Measurements from ENCODE around the gene SUGT1.
"Not testable (repeated sequence)": the region's sequence is repeated elsewhere in the genome, so short reads cannot be mapped to it uniquely, and the experiment has no call there.

Gene SUGT1

GRCh38 chr13:52720904-52721303, 68.3 kb downstream of the SUGT1 start:
- POLR2A ChIA-PET, CTCF ChIA-PET: not testable (repeated sequence)

GRCh38 chr13:52721356-52721755, 68.7 kb downstream of the SUGT1 start:
- H3K4me3 ChIP-seq (ENCODE audit: low read depth, low read length); POLR2A ChIA-PET; H3K27ac ChIP-seq (ENCODE audit: extremely low read depth, low read depth, low read length); H3K9me3 ChIP-seq (ENCODE audit: control insufficient read depth, insufficient read depth, low read depth, low read length); H3K4me1 ChIP-seq (ENCODE audit: control insufficient read depth, insufficient read depth, low read length); CTCF ChIA-PET; H3K36me3 ChIP-seq (ENCODE audit: control insufficient read depth in 2 of 2, insufficient read depth in 1 of 2, low read length in 2 of 2): not testable (repeated sequence)
- peak; percentile 31; the same call in 1 of the 2 replicates for TF ChIP-seq KLF1 (tag by site-specific recombination; IDR thresholded peaks at IDR 0.05)

More at GRCh38 chr13:52720904-52721303, 68.3 kb downstream of the SUGT1 start:
- not testable (repeated sequence) for H3K36me3 ChIP-seq (ENCODE audit: control insufficient read depth in 2 of 2, insufficient read depth in 1 of 2, low read length in 2 of 2); H3K4me1 ChIP-seq (ENCODE audit: control insufficient read depth, insufficient read depth, low read length); H3K9me3 ChIP-seq (ENCODE audit: control insufficient read depth, insufficient read depth, low read depth, low read length); H3K27ac ChIP-seq (ENCODE audit: extremely low read depth, low read depth, low read length); H3K4me3 ChIP-seq (ENCODE audit: low read depth, low read length)
- TF ChIP-seq PRDM10 (tag by site-specific recombination; IDR thresholded peaks at IDR 0.05): 0 out of 2 replicates have a peak, but pooled peaks have one; percentile 46
- TF ChIP-seq YY1 (tag by site-specific recombination; IDR thresholded peaks at IDR 0.05): 0 out of 2 replicates have a peak, but pooled peaks have one; percentile 20
- peak; percentile 56; the same call in 1 of the 2 replicates for TF ChIP-seq PRDM6 (tag by site-specific recombination; IDR thresholded peaks at IDR 0.05)

- Histone ChIP-seq H3K27ac (ENCODE audit: extremely low read depth, low read depth, low read length) (no peak overlapping the region), H3K9me3 (ENCODE audit: control insufficient read depth, insufficient read depth, low read depth, low read length) (no peaks in the 10 kb centered on the region), H3K4me3 (ENCODE audit: low read depth, low read length) (no peak overlapping the region), H3K4me1 (ENCODE audit: control insufficient read depth, insufficient read depth, low read length) (no peaks in the 10 kb centered on the region), H3K36me3 (ENCODE audit: control insufficient read depth in 2 of 2, insufficient read depth in 1 of 2, low read length in 2 of 2) (no peaks in the 10 kb centered on the region)
- CTCF ChIA-PET: no interaction called here
- POLR2A ChIA-PET: no interaction called here
- TF ChIP-seq ZNF488 (tag by site-specific recombination; IDR thresholded peaks at IDR 0.05): no peak
- TF ChIP-seq PRDM6 (tag by site-specific recombination; IDR thresholded peaks at IDR 0.05): no peak
- no peak for TF ChIP-seq SP7 (tag by site-specific recombination; IDR thresholded peaks at IDR 0.05)
- TF ChIP-seq ZNF548 (tag by site-specific recombination; IDR thresholded peaks at IDR 0.05): no peak
- no peak for TF ChIP-seq ZNF658 (tag by site-specific recombination; IDR thresholded peaks at IDR 0.05)
- TF ChIP-seq ZFP41 (tag by site-specific recombination; IDR thresholded peaks at IDR 0.05; ENCODE audit: borderline replicate concordance): no peak
- no peak for TF ChIP-seq YY2 (tag by site-specific recombination; IDR thresholded peaks at IDR 0.05)
- TF ChIP-seq EGR2 (tag by site-specific recombination; IDR thresholded peaks at IDR 0.05; ENCODE audit: low read depth): no peak
- TF ChIP-seq ZNF558 (tag by site-specific recombination; IDR thresholded peaks at IDR 0.05): no peak
- no peak for TF ChIP-seq ZNF48 (tag by site-specific recombination; IDR thresholded peaks at IDR 0.05)
- TF ChIP-seq ZNF169 (tag by site-specific recombination; IDR thresholded peaks at IDR 0.05): no peak
- TF ChIP-seq ZBTB1 (tag by site-specific recombination; IDR thresholded peaks at IDR 0.05): no peak
- TF ChIP-seq ZBTB20 (tag by site-specific recombination; IDR thresholded peaks at IDR 0.05): no peak
- TF ChIP-seq ZNF174 (tag by site-specific recombination; IDR thresholded peaks at IDR 0.05): no peak
- TF ChIP-seq ZNF513 (tag by site-specific recombination; IDR thresholded peaks at IDR 0.05): no peak
- no peak for TF ChIP-seq ZNF792 (tag by site-specific recombination; IDR thresholded peaks at IDR 0.05)
- no peak for TF ChIP-seq ZNF843 (tag by site-specific recombination; IDR thresholded peaks at IDR 0.05)
- TF ChIP-seq ZNF16 (tag by site-specific recombination; IDR thresholded peaks at IDR 0.05; ENCODE audit: low read depth): no peak
These were observed 70.5 kb downstream of the SUGT1 start for GRCh38 chr13:52723181-52723580.

Measured in HEK293 (cell line).